Tibial nerve (tissue), 3 donors: ENCODE results near the gene ATP1B1.

ENCODE experiments used
- CTCF ChIP-seq, 5 experiments: fragments of 200-600 bp in 3 of 5; fragments of 450-650 bp in 2 of 5; sonication (generic) in 3 of 5; IDR thresholded peaks; one replicate each; pipeline ENCODE4 v1.5.1; 2016 to 2019; ENCODE audit warnings: antibody characterized with exemption in 5 of 5, mild to moderate bottlenecking in 3 of 5, moderate library complexity in 2 of 5
- POLR2A ChIP-seq, 2 donors: fragments of 450-650 bp; IDR thresholded peaks; one replicate each; pipeline ENCODE4 v1.6.1; 2017; ENCODE audit warnings: antibody characterized with exemption in 2 of 2, mild to moderate bottlenecking in 2 of 2, moderate library complexity in 2 of 2

- no peak for TF ChIP-seq CTCF (IDR thresholded peaks at IDR 0.05)
- TF ChIP-seq POLR2A (IDR thresholded peaks at IDR 0.05) = no peak
Measured at GRCh38 chr1:169060919-169061639, 45.4 kb upstream of the ATP1B1 start.
